ENCODE results near the gene TNFRSF8. TPM values are rescaled to one million over a fixed set of nuclear protein-coding genes. Genes with fewer than 3 reads are reported as not detected.

Gene TNFRSF8
- polyA plus RNA-seq, 6 donors from 2014 or later: not detected

- ATAC-seq (ENCODE audit: low read depth in 2 of 2) (no peak), DNase-seq (no peak)
- Mint-ChIP-seq H3K27me3 (peaks cover 0 to 8% (median 4%) of the 10 kb centered on the region in 3 donors), H3K4me1 (no peaks in the 10 kb centered on the region), H3K27ac (peak overlapping the region in 1 of 6 donors; percentile 32), H3K4me3 (no peak overlapping the region), H3K36me3 (no peaks in the 10 kb centered on the region), H3K9me3 (no peaks in the 10 kb centered on the region)
These were observed 44.6 kb downstream of the TNFRSF8 start for GRCh38 chr1:12107718-12108117.

GRCh38 chr1:12109901-12110300 is 46.8 kb downstream of the TNFRSF8 start:
- DNase-seq (no peak), ATAC-seq (ENCODE audit: low read depth in 2 of 2) (no peak)
- H3K27me3 Mint-ChIP-seq: peaks cover 0 to 8% (median 4%) of the 10 kb centered on the region in 3 donors
- no peaks in the 10 kb centered on the region for H3K36me3 Mint-ChIP-seq
- peak overlapping the region in 1 of 6 donors; percentile 8 for H3K27ac Mint-ChIP-seq
- H3K9me3 Mint-ChIP-seq: no peaks in the 10 kb centered on the region
- peaks cover 0 to 5% (median 1%) of the 10 kb centered on the region in 3 donors for H3K4me1 Mint-ChIP-seq
- no peak overlapping the region for H3K4me3 Mint-ChIP-seq

DNA sequence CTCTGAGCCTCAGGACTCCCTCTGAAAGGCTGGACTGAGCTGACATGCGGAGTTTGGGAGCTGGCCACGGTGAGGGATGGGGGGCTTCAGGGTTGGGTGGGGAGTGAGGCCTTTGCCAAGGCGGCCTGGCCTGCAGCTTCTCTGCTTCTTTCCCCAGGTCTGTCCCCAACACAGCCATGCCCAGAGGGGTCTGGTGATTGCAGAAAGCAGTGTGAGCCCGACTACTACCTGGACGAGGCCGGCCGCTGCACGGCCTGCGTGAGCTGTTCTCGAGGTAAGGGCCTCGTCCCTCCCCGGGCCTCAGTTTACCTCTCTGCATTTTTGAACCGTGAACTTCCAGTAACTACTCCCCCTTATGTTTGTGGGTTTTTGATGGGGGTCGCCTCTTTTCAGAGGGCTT is 48.6 kb downstream of the TNFRSF8 start:
- Mint-ChIP-seq H3K4me3 (no peak overlapping the region), H3K36me3 (no peaks in the 10 kb centered on the region), H3K9me3 (no peaks in the 10 kb centered on the region), H3K4me1 (peaks cover 0 to 5% (median 1%) of the 10 kb centered on the region in 3 donors), H3K27me3 (no peaks in the 10 kb centered on the region), H3K27ac (no peak overlapping the region)
- ATAC-seq (ENCODE audit: low read depth in 2 of 2): no peak
- DNase-seq: no peak

DNA sequence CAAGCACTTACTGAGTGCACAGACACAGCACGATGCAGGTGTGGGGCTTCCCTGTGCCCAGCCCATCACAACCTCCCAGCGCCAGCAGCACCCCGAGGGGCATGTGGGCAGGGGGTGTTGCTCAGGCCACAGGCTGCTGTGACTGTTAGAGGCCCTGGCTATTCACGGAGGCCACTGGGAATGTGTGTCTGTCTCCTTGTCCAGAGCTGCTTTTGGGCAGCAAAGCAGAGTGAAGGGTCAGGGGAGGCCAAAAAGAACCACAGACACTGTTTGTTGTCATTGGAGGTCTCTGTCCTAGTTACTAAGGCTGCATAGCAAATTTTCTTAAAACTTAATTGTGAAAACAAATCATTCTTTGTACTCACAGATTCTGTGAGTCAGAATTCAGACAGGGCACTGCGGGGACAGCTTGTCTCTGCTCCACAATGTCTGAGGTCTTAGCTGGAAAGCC is 49.6 kb downstream of the TNFRSF8 start:
- Mint-ChIP-seq H3K36me3 (no peaks in the 10 kb centered on the region), H3K4me3 (no peak overlapping the region), H3K9me3 (no peaks in the 10 kb centered on the region), H3K4me1 (peaks cover 0 to 5% (median 1%) of the 10 kb centered on the region in 3 donors), H3K27ac (no peak overlapping the region), H3K27me3 (no peaks in the 10 kb centered on the region)
- DNase-seq (no peak), ATAC-seq (ENCODE audit: low read depth in 2 of 2) (no peak)

- Mint-ChIP-seq H3K36me3 (no peaks in the 10 kb centered on the region), H3K4me1 (peaks cover 0 to 6% (median 5%) of the 10 kb centered on the region in 3 donors), H3K27me3 (no peaks in the 10 kb centered on the region), H3K9me3 (no peaks in the 10 kb centered on the region), H3K27ac (peak overlapping the region in 2 of 6 donors; percentile 80 to 82), H3K4me3 (peak overlapping the region in 1 of 8 donors; percentile 76)
- no peak for DNase-seq
- no peak for ATAC-seq (ENCODE audit: low read depth in 2 of 2)
These were observed 50.6 kb downstream of the TNFRSF8 start for GRCh38 chr1:12113433-12114339.

GRCh38 chr1:12114340-12114683 is 51.2 kb downstream of the TNFRSF8 start:
- H3K4me1 Mint-ChIP-seq: peaks cover 0 to 6% (median 5%) of the 10 kb centered on the region in 3 donors
- no peak overlapping the region for H3K4me3 Mint-ChIP-seq
- H3K27ac Mint-ChIP-seq: no peak overlapping the region
- DNase-seq: no peak
- H3K9me3 Mint-ChIP-seq: no peaks in the 10 kb centered on the region
- H3K36me3 Mint-ChIP-seq: no peaks in the 10 kb centered on the region
- ATAC-seq (ENCODE audit: low read depth in 2 of 2): no peak
- no peaks in the 10 kb centered on the region for H3K27me3 Mint-ChIP-seq

GRCh38 chr1:12114916-12115315 is 51.8 kb downstream of the TNFRSF8 start:
- Mint-ChIP-seq H3K4me1 (peaks cover 0 to 6% (median 5%) of the 10 kb centered on the region in 3 donors), H3K36me3 (no peaks in the 10 kb centered on the region), H3K27me3 (no peaks in the 10 kb centered on the region), H3K4me3 (no peak overlapping the region), H3K9me3 (no peaks in the 10 kb centered on the region), H3K27ac (no peak overlapping the region)
- DNase-seq (no peak), ATAC-seq (ENCODE audit: low read depth in 2 of 2) (no peak)

DNA sequence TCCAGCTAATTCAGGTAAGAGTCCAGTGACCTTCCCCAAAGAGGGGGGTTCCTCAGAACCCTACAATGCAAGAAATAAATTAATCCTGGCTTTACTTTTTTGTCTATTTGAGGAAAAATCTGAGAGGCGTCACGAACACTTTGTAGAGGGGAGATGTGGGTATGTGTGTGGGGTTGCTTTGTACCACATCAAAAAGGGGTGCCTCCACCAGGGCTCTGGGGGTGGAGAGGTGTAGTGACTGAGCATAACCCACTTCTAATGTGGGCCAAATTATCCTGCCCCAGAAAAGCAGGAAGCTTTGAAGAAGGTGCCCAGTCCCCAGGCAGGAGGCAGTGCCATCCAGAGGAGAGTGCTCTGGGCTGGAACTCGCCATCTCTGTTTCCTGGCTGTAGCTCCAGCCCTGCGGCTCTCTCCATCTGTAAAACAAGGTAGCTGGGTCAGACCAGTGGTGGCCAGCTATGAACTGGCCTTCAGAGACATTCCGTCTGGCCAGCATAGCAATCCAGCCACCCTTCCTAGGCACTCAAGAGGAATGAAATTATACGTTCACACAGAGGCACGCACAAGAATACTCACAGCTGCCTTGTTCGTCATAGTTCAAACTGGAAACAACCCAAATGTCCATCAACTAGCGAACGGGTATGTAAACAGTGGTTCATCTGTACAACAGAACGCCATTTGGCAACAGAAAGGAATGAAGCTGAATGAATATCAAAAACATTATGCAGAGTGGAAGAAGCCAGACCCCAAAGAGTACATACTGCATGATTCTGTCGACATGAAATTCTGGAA is 58.3 kb downstream of the TNFRSF8 start:
- DNase-seq (no peak), ATAC-seq (ENCODE audit: low read depth in 2 of 2) (no peak)
- Mint-ChIP-seq H3K27ac (peak overlapping the region in 1 of 6 donors; percentile 47), H3K4me3 (no peak overlapping the region), H3K9me3 (no peaks in the 10 kb centered on the region), H3K4me1 (peaks cover 16 to 24% (median 18%) of the 10 kb centered on the region in 3 donors), H3K36me3 (no peaks in the 10 kb centered on the region), H3K27me3 (peaks cover 0 to 5% (median 4%) of the 10 kb centered on the region in 3 donors)

GRCh38 chr1:12123172-12123571 is 60.1 kb downstream of the TNFRSF8 start:
- ATAC-seq (ENCODE audit: low read depth in 2 of 2) (no peak), DNase-seq (no peak)
- Mint-ChIP-seq H3K4me3 (no peak overlapping the region), H3K9me3 (no peaks in the 10 kb centered on the region), H3K27me3 (peaks cover 0 to 5% (median 4%) of the 10 kb centered on the region in 3 donors), H3K36me3 (no peaks in the 10 kb centered on the region), H3K27ac (no peak overlapping the region), H3K4me1 (peaks cover 22 to 29% (median 29%) of the 10 kb centered on the region in 3 donors)

DNA sequence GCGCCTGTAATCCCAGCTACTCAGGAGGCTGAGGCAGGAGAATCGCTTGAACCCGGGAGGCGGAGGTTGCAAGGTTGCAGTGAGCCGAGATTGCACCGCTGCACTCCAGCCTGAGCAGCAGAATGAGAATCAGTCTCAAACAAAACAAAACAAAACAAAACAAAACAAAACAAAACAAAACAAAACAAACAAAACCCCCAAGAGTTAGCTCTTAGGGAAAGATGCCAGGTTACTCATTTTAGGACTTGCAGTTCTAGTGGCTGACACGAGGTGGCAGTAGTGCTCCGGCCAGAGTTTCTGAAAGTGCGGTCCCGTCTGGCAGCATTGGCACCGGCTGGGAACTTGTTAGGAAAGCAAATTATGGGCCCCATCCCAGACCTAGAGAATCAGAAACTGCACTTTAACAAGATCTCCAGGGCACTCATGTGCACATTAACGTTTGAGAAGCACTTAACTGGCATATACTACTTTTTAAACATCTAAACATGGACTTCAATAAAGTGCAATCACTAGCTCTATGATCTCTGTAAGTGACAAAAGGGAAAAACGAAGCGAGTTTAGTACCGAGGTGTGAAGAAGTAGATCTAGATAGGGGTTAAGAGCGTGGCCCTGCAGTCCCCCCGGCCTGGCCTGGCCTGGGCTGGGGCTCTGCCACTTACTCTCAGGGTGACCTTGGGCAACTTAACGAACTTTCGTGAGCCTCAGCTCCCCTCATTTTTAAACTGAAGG is 61.8 kb downstream of the TNFRSF8 start:
- H3K4me1 Mint-ChIP-seq: peaks cover 27 to 29% (median 29%) of the 10 kb centered on the region in 3 donors
- H3K27ac Mint-ChIP-seq: peak overlapping the region in 4 of 6 donors; percentile 9 to 89 (median 60)
- ATAC-seq (ENCODE audit: low read depth in 2 of 2): peak; percentile 43 to 58

GRCh38 chr1:12125422-12126355 is 62.6 kb downstream of the TNFRSF8 start:
- Mint-ChIP-seq H3K4me1 (peaks cover 27 to 29% (median 29%) of the 10 kb centered on the region in 3 donors), H3K9me3 (no peaks in the 10 kb centered on the region), H3K4me3 (peak overlapping the region in 2 of 8 donors; percentile 54 to 56), H3K27ac (peak overlapping the region in 3 of 6 donors; percentile 25 to 85 (median 28)), H3K36me3 (no peaks in the 10 kb centered on the region), H3K27me3 (peaks cover 0 to 5% (median 4%) of the 10 kb centered on the region in 3 donors)
- no peak for DNase-seq
- ATAC-seq (ENCODE audit: low read depth in 2 of 2): no peak

More for the DNA sequence above, 61.8 kb downstream of the TNFRSF8 start:
- Mint-ChIP-seq H3K9me3 (no peaks in the 10 kb centered on the region), H3K27me3 (peaks cover 0 to 5% (median 4%) of the 10 kb centered on the region in 3 donors), H3K4me3 (peak overlapping the region in 4 of 8 donors; percentile 12 to 60 (median 41)), H3K36me3 (no peaks in the 10 kb centered on the region)
- DNase-seq: peak; percentile 71

DNA sequence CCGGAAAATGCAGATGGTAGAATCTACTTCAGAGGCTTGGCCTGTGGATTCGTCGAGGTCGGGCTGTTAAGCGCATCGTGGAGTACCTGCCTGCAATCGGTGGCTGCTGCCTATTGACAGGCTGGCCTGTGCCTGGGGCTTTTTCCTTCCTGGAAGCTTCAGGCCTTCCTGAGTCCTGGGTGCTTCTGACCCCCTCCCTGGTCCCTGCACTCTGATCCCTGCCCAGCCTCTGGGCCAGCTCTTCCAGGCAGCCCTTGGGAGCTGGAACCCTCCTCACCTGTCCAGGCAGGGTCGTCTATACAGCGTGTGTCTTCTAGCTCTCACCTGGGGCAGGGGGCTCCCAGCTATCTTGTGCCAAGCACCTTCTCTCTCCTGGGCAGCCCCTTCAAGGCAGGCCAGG is 63.7 kb downstream of the TNFRSF8 start:
- no peak for DNase-seq
- peak overlapping the region in 2 of 6 donors; percentile 65 to 78 for H3K27ac Mint-ChIP-seq
- ATAC-seq (ENCODE audit: low read depth in 2 of 2): no peak
- H3K4me3 Mint-ChIP-seq: no peak overlapping the region
- H3K36me3 Mint-ChIP-seq: no peaks in the 10 kb centered on the region
- H3K27me3 Mint-ChIP-seq: peaks cover 0 to 5% (median 1%) of the 10 kb centered on the region in 3 donors
- no peaks in the 10 kb centered on the region for H3K9me3 Mint-ChIP-seq
- peaks cover 27 to 29% (median 29%) of the 10 kb centered on the region in 3 donors for H3K4me1 Mint-ChIP-seq
